ENCODE results near the gene VAC14. TPM values are rescaled to one million over a fixed set of nuclear protein-coding genes. Genes with fewer than 3 reads are reported as not detected.

VAC14 gene
- polyA plus RNA-seq, 1 of the 3 experiments (the other 2 are of a cell fraction): 33.2 TPM

GRCh38 chr16:70686376-70687101 lies 114.4 kb downstream of the VAC14 start:
- ChIA-PET POLR2A (interaction anchor here (0.7 to 2.5 kb wide), 3 partner anchors 9 to 85 kb away, joined by 3 to 5 read pairs (median 4); no protein-coding TSS in a partner anchor), CTCF (interaction anchor here (1.1 to 4.9 kb wide), 6 partner anchors 11 to 84 kb away, joined by 3 to 39 read pairs (median 9); no protein-coding TSS in a partner anchor)
- TF ChIP-seq FOXM1 (IDR thresholded peaks at IDR 0.05; ENCODE audit: low read depth): no peak
- no peak for TF ChIP-seq TCF12 (IDR thresholded peaks at IDR 0.05)
- TF ChIP-seq NFIC (IDR thresholded peaks at IDR 0.05; ENCODE audit: borderline replicate concordance): no peak
- no peak for TF ChIP-seq FOXJ3 (CRISPR knock-in tag; IDR thresholded peaks at IDR 0.05)
- 0 out of 2 replicates have a peak, but pooled peaks have one; percentile 4 for TF ChIP-seq MXI1 (IDR thresholded peaks at IDR 0.05; ENCODE audit: low read depth, low read length)
- no peak for TF ChIP-seq MAX (IDR thresholded peaks at IDR 0.05; ENCODE audit: low read depth)
- 84% methylated on average over 20 of the region's 29 CpGs for WGBS (ENCODE audit: low lambda C conversion rate)
- H4K20me1 ChIP-seq (ENCODE audit: insufficient read depth): peaks cover 32% of the 10 kb centered on the region
- H3K4me2 ChIP-seq: peak overlapping the region; percentile 20
- H3K9ac ChIP-seq: peak overlapping the region; percentile 67
- H3K4me1 ChIP-seq (ENCODE audit: control insufficient read depth in 1 of 2, insufficient read depth in 2 of 2, low read depth in 1 of 2, low read length in 1 of 2): peaks cover 30 to 88% of the 10 kb centered on the region in 2 experiments
- H3K4me3 ChIP-seq (ENCODE audit: low read depth in 2 of 2, low read length in 1 of 2): peak overlapping the region; percentile 65 to 97
- H2AFZ ChIP-seq (ENCODE audit: low read depth): no peak overlapping the region
- H3K9me2 ChIP-seq: no peaks in the 10 kb centered on the region
- DNase-seq: no peak
- no peaks in the 10 kb centered on the region for H3F3A ChIP-seq (replicated peaks; ENCODE audit: insufficient read depth)
- no peaks in the 10 kb centered on the region for H3K9me3 ChIP-seq
- peak overlapping the region; percentile 67 to 93 for H3K27ac ChIP-seq (ENCODE audit: low read depth in 2 of 2, low read length in 1 of 2)
- peaks cover 5 to 8% of the 10 kb centered on the region in 2 experiments for H3K36me3 ChIP-seq (replicated peaks in 1 of 2; ENCODE audit: control insufficient read depth in 1 of 2, insufficient read depth in 2 of 2, low read length in 1 of 2)
- H3K79me2 ChIP-seq (ENCODE audit: insufficient read depth): peaks cover 40% of the 10 kb centered on the region
- no peaks in the 10 kb centered on the region for H3K27me3 ChIP-seq (ENCODE audit: insufficient read depth)

- H3K79me2 ChIP-seq (ENCODE audit: insufficient read depth): peaks cover 46% of the 10 kb centered on the region
- H3K4me3 ChIP-seq (ENCODE audit: low read depth in 2 of 2, low read length in 1 of 2): peak within 1 kb of the TSS; percentile 76 to 97
- H3K36me3 ChIP-seq (replicated peaks in 1 of 2; ENCODE audit: control insufficient read depth in 1 of 2, insufficient read depth in 2 of 2, low read length in 1 of 2): peaks cover 5 to 8% of the 10 kb centered on the region in 2 experiments
- no peaks in the 10 kb centered on the region for H3K27me3 ChIP-seq (ENCODE audit: insufficient read depth)
- peak; percentile 97 for DNase-seq
- no peak within 1 kb of the TSS for H2AFZ ChIP-seq (ENCODE audit: low read depth)
- peak within 1 kb of the TSS; percentile 84 for H3K4me2 ChIP-seq
- H3K9me3 ChIP-seq: no peaks in the 10 kb centered on the region
- POLR2A ChIA-PET: no interaction called here
- peaks cover 38% of the 10 kb centered on the region for H4K20me1 ChIP-seq (ENCODE audit: insufficient read depth)
- WGBS (ENCODE audit: low lambda C conversion rate): 0% methylated on average over 11 of the region's 72 CpGs
- peaks cover 24 to 88% of the 10 kb centered on the region in 2 experiments for H3K4me1 ChIP-seq (ENCODE audit: control insufficient read depth in 1 of 2, insufficient read depth in 2 of 2, low read depth in 1 of 2, low read length in 1 of 2)
- H3K27ac ChIP-seq (ENCODE audit: low read depth in 2 of 2, low read length in 1 of 2): peak within 1 kb of the TSS; percentile 67 to 81
- no peaks in the 10 kb centered on the region for H3K9me2 ChIP-seq
- CTCF ChIA-PET: interaction anchor here (1.2 to 14.3 kb wide), 6 partner anchors 9 to 84 kb away, joined by 4 to 181 read pairs (median 18); no protein-coding TSS in a partner anchor
- no peaks in the 10 kb centered on the region for H3F3A ChIP-seq (replicated peaks; ENCODE audit: insufficient read depth)
- peak within 1 kb of the TSS; percentile 89 for H3K9ac ChIP-seq
- TF ChIP-seq NRF1 (IDR thresholded peaks at IDR 0.05; ENCODE audit: low read depth, low read length) (peak; percentile 54), NFIC (IDR thresholded peaks at IDR 0.05; ENCODE audit: borderline replicate concordance) (0 out of 2 replicates have a peak, but pooled peaks have one; percentile 35), EP300 (IDR thresholded peaks at IDR 0.05; ENCODE audit: borderline replicate concordance in 1 of 2, low read depth in 1 of 2, low read length in 1 of 2) (peak in 1 of 2 experiments; percentile 49; a peak in 1 of 4 replicates), REST (IDR thresholded peaks at IDR 0.05; ENCODE audit: low read depth, low read length) (no peak), RAD21 (IDR thresholded peaks at IDR 0.05; ENCODE audit: low read length) (no peak), GATA2 (CRISPR knock-in tag; IDR thresholded peaks at IDR 0.05) (no peak), POLR2AphosphoS5 (IDR thresholded peaks at IDR 0.05; ENCODE audit: low read depth, low read length) (no peak), SMC3 (IDR thresholded peaks at IDR 0.05; ENCODE audit: low read depth, low read length) (no peak), FOXM1 (IDR thresholded peaks at IDR 0.05; ENCODE audit: low read depth) (no peak), PBX3 (IDR thresholded peaks at IDR 0.05) (peak; percentile 17; the same call in 1 of the 2 replicates), CHD2 (IDR thresholded peaks at IDR 0.05; ENCODE audit: low read length, partially characterized antibody) (no peak), USF1 (IDR thresholded peaks at IDR 0.05; ENCODE audit: borderline replicate concordance, low read depth) (peak; percentile 93), FOXJ3 (CRISPR knock-in tag; IDR thresholded peaks at IDR 0.05) (no peak), MXI1 (IDR thresholded peaks at IDR 0.05; ENCODE audit: low read depth, low read length) (peak; percentile 12; the same call in 1 of the 2 replicates), RFX5 (IDR thresholded peaks at IDR 0.05; ENCODE audit: low read length) (no peak), TAF1 (IDR thresholded peaks at IDR 0.05; ENCODE audit: borderline replicate concordance, low read depth, low read length) (peak; percentile 15; the same call in 1 of the 2 replicates)
These were observed 115.0 kb downstream of the VAC14 start, which contains the start of gene MTSS2 for GRCh38 chr16:70685938-70686375. MTSS2 (minus strand) TSS chr16:70686053; CDS start chr16:70685791, 262 bp downstream.

All from SK-N-SH (cell line).